PC-3 (cell line): ENCODE measurements around the gene SHISA6.

Experiments used
- EZH2 ChIP-seq: fragments of 300-600 bp; sonication (generic); IDR thresholded peaks from one replicate; pipeline ENCODE4 v1.6.1; 2017; ENCODE audit warnings: antibody characterized with exemption, mild to moderate bottlenecking, low read length; ENCODE audit not compliant: unreplicated experiment
- EZH2phosphoT487 ChIP-seq: fragments of 300-600 bp; sonication (generic); IDR thresholded peaks from 2 replicates; pipeline ENCODE4 v1.6.1; 2018; ENCODE audit warnings: mild to moderate bottlenecking, antibody characterized with exemption, low read length, borderline replicate concordance
- TF ChIP-seq, protein P1 (sequence below): fragments of 300-600 bp; sonication (generic); conservative IDR thresholded peaks from 2 replicates; pipeline ENCODE4 v1.5.1; 2017; ENCODE audit warnings: antibody characterized with exemption, low read depth, mild to moderate bottlenecking, low read length

DNA sequence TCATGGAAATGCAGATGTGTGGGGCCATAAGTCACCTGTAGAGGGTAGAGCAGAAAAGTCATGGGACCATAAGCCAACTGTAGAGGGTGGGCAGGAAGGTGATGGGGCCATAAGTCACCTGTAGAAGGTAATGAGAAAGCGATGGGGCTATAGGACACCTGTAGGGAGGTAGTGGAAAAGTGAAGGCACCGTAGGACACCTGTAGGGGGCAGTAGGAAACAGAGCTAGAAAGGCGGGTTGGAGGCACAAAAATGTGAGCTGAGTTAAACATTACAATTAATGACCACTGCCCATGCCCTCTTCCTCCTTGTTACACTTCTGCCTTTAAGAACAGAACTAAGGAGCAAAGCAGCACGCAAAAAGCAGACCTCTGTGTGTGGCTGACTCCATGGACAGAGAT is 150.1 kb downstream of the SHISA6 start:
- TF ChIP-seq, protein P1, sequence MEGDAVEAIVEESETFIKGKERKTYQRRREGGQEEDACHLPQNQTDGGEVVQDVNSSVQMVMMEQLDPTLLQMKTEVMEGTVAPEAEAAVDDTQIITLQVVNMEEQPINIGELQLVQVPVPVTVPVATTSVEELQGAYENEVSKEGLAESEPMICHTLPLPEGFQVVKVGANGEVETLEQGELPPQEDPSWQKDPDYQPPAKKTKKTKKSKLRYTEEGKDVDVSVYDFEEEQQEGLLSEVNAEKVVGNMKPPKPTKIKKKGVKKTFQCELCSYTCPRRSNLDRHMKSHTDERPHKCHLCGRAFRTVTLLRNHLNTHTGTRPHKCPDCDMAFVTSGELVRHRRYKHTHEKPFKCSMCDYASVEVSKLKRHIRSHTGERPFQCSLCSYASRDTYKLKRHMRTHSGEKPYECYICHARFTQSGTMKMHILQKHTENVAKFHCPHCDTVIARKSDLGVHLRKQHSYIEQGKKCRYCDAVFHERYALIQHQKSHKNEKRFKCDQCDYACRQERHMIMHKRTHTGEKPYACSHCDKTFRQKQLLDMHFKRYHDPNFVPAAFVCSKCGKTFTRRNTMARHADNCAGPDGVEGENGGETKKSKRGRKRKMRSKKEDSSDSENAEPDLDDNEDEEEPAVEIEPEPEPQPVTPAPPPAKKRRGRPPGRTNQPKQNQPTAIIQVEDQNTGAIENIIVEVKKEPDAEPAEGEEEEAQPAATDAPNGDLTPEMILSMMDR, result no peak
- TF ChIP-seq EZH2phosphoT487 (no peak), EZH2 (no peak)
